ENCODE data around the gene PML. TPM values are rescaled to one million over a fixed set of nuclear protein-coding genes. Genes with fewer than 3 reads are reported as not detected.
A peak's percentile ranks its signal among the peaks of the same experiment; 100 is the strongest.
"Not testable (repeated sequence)": the region's sequence is repeated elsewhere in the genome, so short reads cannot be mapped to it uniquely, and the experiment has no call there.

Gene PML
- polyA plus RNA-seq, 1 experiment, result 14.3 TPM

GRCh38 chr15:74072614-74073337, 78.3 kb downstream of the PML start:
- peak; percentile 16; the same call in 1 of the 2 replicates for TF ChIP-seq CTCF (IDR thresholded peaks at IDR 0.05; ENCODE audit: insufficient read depth, low read depth, low read length)
- DNase-seq (ENCODE audit: low read depth); H3K27me3 ChIP-seq (ENCODE audit: control insufficient read depth, insufficient read depth, low read length); H3K36me3 ChIP-seq (ENCODE audit: control insufficient read depth, insufficient read depth, low read length); POLR2A ChIA-PET; H3K4me3 ChIP-seq (ENCODE audit: low read depth, low read length); CTCF ChIA-PET: not testable (repeated sequence)

- POLR2A ChIA-PET, result not testable (repeated sequence)
Measured at GRCh38 chr15:74075781-74076180, 81.3 kb downstream of the PML start.

GRCh38 chr15:74082450-74082849, 87.9 kb downstream of the PML start, which contains the start of gene GOLGA6A:
TSS of gene GOLGA6A (minus strand) at chr15:74082550. CDS start at chr15:74082509, 41 bp downstream.
- DNase-seq (ENCODE audit: low read depth); H3K27me3 ChIP-seq (ENCODE audit: control insufficient read depth, insufficient read depth, low read length); H3K36me3 ChIP-seq (ENCODE audit: control insufficient read depth, insufficient read depth, low read length); CTCF ChIA-PET; POLR2A ChIA-PET; H3K4me3 ChIP-seq (ENCODE audit: low read depth, low read length): not testable (repeated sequence)

More at GRCh38 chr15:74075781-74076180, 81.3 kb downstream of the PML start:
- H3K36me3 ChIP-seq (ENCODE audit: control insufficient read depth, insufficient read depth, low read length); CTCF ChIA-PET; H3K4me3 ChIP-seq (ENCODE audit: low read depth, low read length); H3K27me3 ChIP-seq (ENCODE audit: control insufficient read depth, insufficient read depth, low read length); DNase-seq (ENCODE audit: low read depth): not testable (repeated sequence)

GRCh38 chr15:74094567-74094966, 100.1 kb downstream of the PML start:
- CTCF ChIA-PET; H3K4me3 ChIP-seq (ENCODE audit: low read depth, low read length); DNase-seq (ENCODE audit: low read depth); H3K36me3 ChIP-seq (ENCODE audit: control insufficient read depth, insufficient read depth, low read length); H3K27me3 ChIP-seq (ENCODE audit: control insufficient read depth, insufficient read depth, low read length); POLR2A ChIA-PET: not testable (repeated sequence)

GRCh38 chr15:74095610-74096009, 101.1 kb downstream of the PML start:
- H3K36me3 ChIP-seq (ENCODE audit: control insufficient read depth, insufficient read depth, low read length); CTCF ChIA-PET; H3K27me3 ChIP-seq (ENCODE audit: control insufficient read depth, insufficient read depth, low read length); H3K4me3 ChIP-seq (ENCODE audit: low read depth, low read length); POLR2A ChIA-PET; DNase-seq (ENCODE audit: low read depth): not testable (repeated sequence)

GRCh38 chr15:74096753-74097474, 102.4 kb downstream of the PML start:
- H3K36me3 ChIP-seq (ENCODE audit: control insufficient read depth, insufficient read depth, low read length); H3K27me3 ChIP-seq (ENCODE audit: control insufficient read depth, insufficient read depth, low read length); H3K4me3 ChIP-seq (ENCODE audit: low read depth, low read length); DNase-seq (ENCODE audit: low read depth); POLR2A ChIA-PET; CTCF ChIA-PET: not testable (repeated sequence)

Small RNA genes within 50 kb of the gene (small RNA-seq; reads per million reads assigned to genes)
- gene RN7SL429P (ENCODE audit: insufficient read length, low read depth, low replicate concordance), result not detected

Other genes with a start within 250 kb of the PML start
- 3.2 and 3.5 TPM in 2 replicates for gene INSYN1, start 241.4 kb upstream of the PML start, polyA plus RNA-seq (2011; rRNA removed)
- gene TBC1D21, start 121.2 kb upstream of the PML start, polyA plus RNA-seq (2011; rRNA removed), result not detected in 2 replicates
- gene LOXL1, start 68.3 kb upstream of the PML start, polyA plus RNA-seq (2011; rRNA removed), result 59.1 and 92.9 TPM in 2 replicates
- gene STOML1, start 2.4 kb upstream of the PML start, polyA plus RNA-seq (2011; rRNA removed), result 13.2 and 18.3 TPM in 2 replicates
- not detected in 2 replicates for gene GOLGA6A, start 87.8 kb downstream of the PML start, polyA plus RNA-seq (2011; rRNA removed)
- 0.02 TPM in 2 replicates for gene ISLR2, start 135.9 kb downstream of the PML start, polyA plus RNA-seq (2011; rRNA removed)
- 33.7 and 64.0 TPM in 2 replicates for gene ISLR, start 179.0 kb downstream of the PML start, polyA plus RNA-seq (2011; rRNA removed)
- gene STRA6, start 208.1 kb downstream of the PML start, polyA plus RNA-seq (2011; rRNA removed), result 8.9 and 10.9 TPM in 2 replicates
- 0.18 and 0.26 TPM in 2 replicates for gene CCDC33, start 241.6 kb downstream of the PML start, polyA plus RNA-seq (2011; rRNA removed)